Fibroblast of the aortic adventitia (primary cell): Measurements from ENCODE around the gene EMID1. TPM values are rescaled to one million over a fixed set of nuclear protein-coding genes. Genes with fewer than 3 reads are reported as not detected.

ENCODE experiments used
- DNase-seq: peaks from one replicate; pipeline ENCODE4 v3.0.0-alpha.2; 2010; ENCODE audit warnings: low read depth
- H3K4me3 ChIP-seq: 2 replicates; pipeline ENCODE4 v1.5.1; 2011; ENCODE audit warnings: low read depth, mild to moderate bottlenecking, control low read depth, low read length, moderate library complexity
- CTCF ChIP-seq: IDR thresholded peaks from 2 replicates; pipeline ENCODE4 v1.5.1; 2011; ENCODE audit warnings: mild to moderate bottlenecking, low read length, control low read depth, inconsistent platforms; ENCODE audit not compliant: insufficient read depth
- total RNA-seq: library from RNA; depleted of rRNA; stranded (reverse); fragments of >200 nt; gene quantifications from 2 replicates; pipeline ENCODE4 v1.2.3, GENCODE V29; 2012; ENCODE audit warnings: low replicate concordance

Gene EMID1
- total RNA-seq, 1 donor: not detected

GRCh38 chr22:29183971-29184848, 21.5 kb upstream of the EMID1 start:
- no peak overlapping the region for H3K4me3 ChIP-seq
- DNase-seq: no peak
- no peak for TF ChIP-seq CTCF

GRCh38 chr22:29184849-29185490, 20.7 kb upstream of the EMID1 start:
- no peak overlapping the region for H3K4me3 ChIP-seq
- TF ChIP-seq CTCF: no peak
- no peak for DNase-seq

- H3K4me3 ChIP-seq: no peak overlapping the region
- no peak for TF ChIP-seq CTCF
Observed at GRCh38 chr22:29186302-29186701, 19.4 kb upstream of the EMID1 start.

GRCh38 chr22:29187831-29188230, 17.9 kb upstream of the EMID1 start:
- no peak for TF ChIP-seq CTCF
- DNase-seq: no peak

More at GRCh38 chr22:29186302-29186701, 19.4 kb upstream of the EMID1 start:
- no peak for DNase-seq

GRCh38 chr22:29190051-29190450, 15.6 kb upstream of the EMID1 start:
- no peak overlapping the region for H3K4me3 ChIP-seq
- DNase-seq: no peak
- TF ChIP-seq CTCF: no peak

More at GRCh38 chr22:29187831-29188230, 17.9 kb upstream of the EMID1 start:
- H3K4me3 ChIP-seq: no peak overlapping the region

GRCh38 chr22:29190918-29191317, 14.8 kb upstream of the EMID1 start:
- no peak for DNase-seq
- no peak overlapping the region for H3K4me3 ChIP-seq
- no peak for TF ChIP-seq CTCF
